ENCODE data around the gene SMC1A. TPM values are rescaled to one million over a fixed set of nuclear protein-coding genes. Genes with fewer than 3 reads are reported as not detected.

SMC1A gene
- total and polyA plus RNA-seq, 2 of the 8 experiments (the other 6 are each of a cell fraction or from before 2014, with no cell fraction given) = 22.2 to 98.1 TPM

GRCh38 chrX:53379008-53379710 lies 43.3 kb downstream of the SMC1A start:
- no peak overlapping the region for H3K23ac ChIP-seq (ENCODE audit: insufficient read length)
- H4K91ac ChIP-seq (replicated peaks; ENCODE audit: insufficient read length, low read length) = no peak overlapping the region
- no peak overlapping the region for H2BK15ac ChIP-seq (ENCODE audit: low read length)
- H3K4me2 ChIP-seq (ENCODE audit: insufficient read depth in 1 of 2, low read depth in 2 of 2, low read length in 2 of 2) = no peak overlapping the region
- no peak overlapping the region for H3K4me3 ChIP-seq (ENCODE audit: extremely low read depth in 1 of 4, insufficient read depth in 2 of 4, low read depth in 3 of 4, low read length in 4 of 4)
- no peak overlapping the region for H2BK5ac ChIP-seq (ENCODE audit: low read depth, low read length)
- no peak overlapping the region for H3K56ac ChIP-seq (replicated peaks; ENCODE audit: insufficient read length, low read depth, low read length)
- WGBS, 2 experiments (ENCODE audit: extremely low coverage in 1 of 2, insufficient coverage in 1 of 2, insufficient read length in 1 of 2, insufficient replicate concordance in 2 of 2, low coverage in 1 of 2, low lambda C conversion rate in 2 of 2, missing lambda C conversion rate in 1 of 2) = 88% methylated on average over 1 of the region's 3 CpGs; no CpG with 5 or more reads in 1 of the 2 experiments
- H3K18ac ChIP-seq (ENCODE audit: extremely low read depth, low read length) = no peak overlapping the region
- H3K27ac ChIP-seq (ENCODE audit: low read depth, low read length) = no peak overlapping the region
- ChIA-PET POLR2A (ENCODE audit: partially characterized antibody) (interaction anchor here (1.5 kb wide), 1 partner anchor 44 kb away, joined by 4 read pairs; the partner anchor contains the start of gene RIBC1), CTCF (ENCODE audit: partially characterized antibody) (interaction anchor here (0.6 to 4.6 kb wide), 6 partner anchors 42 to 164 kb away, joined by 3 to 31 read pairs (median 3); no protein-coding TSS in a partner anchor)
- FAIRE-seq (no peak), DNase-seq (ENCODE audit: low read depth in 1 of 2, low spot score in 2 of 2) (no peak)
- no peak overlapping the region for H3K9ac ChIP-seq (replicated peaks in 1 of 4; ENCODE audit: extremely low read depth in 1 of 4, low read depth in 3 of 4, low read length in 3 of 4)
- H3K4ac ChIP-seq (replicated peaks; ENCODE audit: insufficient read length, low read depth, low read length) = no peak overlapping the region
- no peaks in the 10 kb centered on the region for H3K79me1 ChIP-seq (ENCODE audit: low read depth, low read length)
- H3K4me1 ChIP-seq (replicated peaks in 1 of 4; ENCODE audit: control insufficient read depth in 3 of 4, insufficient read depth in 4 of 4, low read length in 3 of 4) = no peaks in the 10 kb centered on the region
- H2BK20ac ChIP-seq (ENCODE audit: low read length) = no peak overlapping the region
- no peak overlapping the region for H4K8ac ChIP-seq (ENCODE audit: extremely low read depth, insufficient read depth, low read length)
- no peak overlapping the region for H3K14ac ChIP-seq (ENCODE audit: insufficient read length)
- no peak overlapping the region for H2BK12ac ChIP-seq (ENCODE audit: low read depth, low read length)
- no peak overlapping the region for H4K5ac ChIP-seq (ENCODE audit: insufficient read length, low read depth, low read length)
- no peaks in the 10 kb centered on the region for H3K27me3 ChIP-seq (replicated peaks in 1 of 4; ENCODE audit: control insufficient read depth in 3 of 4, extremely low read depth in 1 of 4, insufficient read depth in 3 of 4, low read length in 3 of 4)
- H3K23me2 ChIP-seq (ENCODE audit: low read depth, low read length) = no peaks in the 10 kb centered on the region
- no peaks in the 10 kb centered on the region for H3K9me3 ChIP-seq (ENCODE audit: insufficient read depth in 2 of 2, low read depth in 1 of 2, low read length in 1 of 2)
- no peak overlapping the region for H2AK5ac ChIP-seq (ENCODE audit: low read depth, low read length)
- no peak overlapping the region for H2BK120ac ChIP-seq (replicated peaks; ENCODE audit: low read depth, low read length)
- no peak overlapping the region for H2AFZ ChIP-seq (ENCODE audit: low read length)
- H3K79me2 ChIP-seq (ENCODE audit: control insufficient read depth in 1 of 2, insufficient read depth in 2 of 2, low read length in 2 of 2) = no peaks in the 10 kb centered on the region
- H4K20me1 ChIP-seq (replicated peaks in 1 of 2; ENCODE audit: control insufficient read depth in 1 of 2, insufficient read depth in 2 of 2, low read length in 2 of 2) = peaks cover 0 to 1% of the 10 kb centered on the region in 2 experiments
- peaks cover 8 to 44% (median 33%) of the 10 kb centered on the region in 4 experiments; a peak in 7 of 8 replicates for H3K36me3 ChIP-seq (ENCODE audit: control insufficient read depth in 2 of 4, insufficient read depth in 4 of 4, low read length in 3 of 4)
- TF ChIP-seq CBX5 (IDR thresholded peaks at IDR 0.05; ENCODE audit: low read depth, low read length) (no peak), ZNF274 (IDR thresholded peaks at IDR 0.05; ENCODE audit: borderline replicate concordance, extremely low read depth, low read length) (no peak), EGR1 (IDR thresholded peaks at IDR 0.05; ENCODE audit: borderline replicate concordance, low read depth, low read length) (no peak), CTBP2 (IDR thresholded peaks at IDR 0.05; ENCODE audit: borderline replicate concordance, insufficient read depth, insufficient read length, low read length) (no peak), CREB1 (IDR thresholded peaks at IDR 0.05) (no peak), BCL11A (IDR thresholded peaks at IDR 0.05; ENCODE audit: low read depth in 2 of 2, low read length in 2 of 2) (no peak), TEAD4 (IDR thresholded peaks at IDR 0.05; ENCODE audit: low read depth, low read length) (no peak)
